ENCODE results near the gene SOD3.

The SOD3 gene

GRCh38 chr4:24837781-24838180, 42.4 kb downstream of the SOD3 start:
- H3K4me3 ChIP-seq (ENCODE audit: low read depth, low read length) = no peak overlapping the region

GRCh38 chr4:24840362-24840761, 45.0 kb downstream of the SOD3 start:
- TF ChIP-seq CTCF (IDR thresholded peaks at IDR 0.05; ENCODE audit: low read depth, low read length, missing control alignments) = no peak
- H3K4me3 ChIP-seq (ENCODE audit: low read depth, low read length) = no peak overlapping the region
- no peak for DNase-seq (ENCODE audit: low read depth)

More at GRCh38 chr4:24837781-24838180, 42.4 kb downstream of the SOD3 start:
- DNase-seq (ENCODE audit: low read depth) = no peak
- TF ChIP-seq CTCF (IDR thresholded peaks at IDR 0.05; ENCODE audit: low read depth, low read length, missing control alignments) = no peak

DNA sequence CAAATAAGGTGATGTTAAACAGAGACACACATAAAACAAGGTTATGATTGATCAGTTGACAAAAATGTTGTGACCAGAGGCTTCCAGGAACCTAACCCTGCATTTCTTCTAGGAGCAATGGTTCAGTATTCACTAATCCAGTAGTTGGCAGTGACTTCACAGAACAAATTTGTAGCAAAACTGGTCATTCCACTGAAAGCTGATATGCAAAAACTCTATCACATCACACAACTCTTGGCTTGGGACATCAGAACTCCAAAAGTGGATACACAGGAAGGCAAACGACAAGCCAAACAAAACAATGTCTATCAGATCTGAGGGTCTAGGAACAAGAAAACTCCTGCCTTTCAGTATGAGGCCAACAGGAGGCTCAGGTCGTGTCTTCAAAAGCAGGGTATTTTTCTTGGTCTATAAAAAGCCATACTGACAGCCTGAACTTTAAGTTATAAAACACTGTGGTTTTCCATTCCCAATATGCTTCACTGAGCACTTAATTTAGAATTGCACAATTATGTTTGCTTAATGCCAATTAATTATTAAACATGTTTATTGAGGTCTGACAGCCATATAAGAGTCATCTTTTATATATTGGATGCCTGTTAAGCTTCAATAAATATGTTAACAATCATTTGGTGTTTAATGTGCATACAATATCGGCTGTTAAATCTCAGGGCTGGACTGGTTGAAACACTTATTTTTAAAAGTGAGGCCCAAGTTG, 45.6 kb downstream of the SOD3 start:
- no peak overlapping the region for H3K4me3 ChIP-seq (ENCODE audit: low read depth, low read length)
- no peak for DNase-seq (ENCODE audit: low read depth)
- TF ChIP-seq CTCF (IDR thresholded peaks at IDR 0.05; ENCODE audit: low read depth, low read length, missing control alignments) = no peak

- no peak overlapping the region for H3K4me3 ChIP-seq (ENCODE audit: low read depth, low read length)
- TF ChIP-seq CTCF (IDR thresholded peaks at IDR 0.05; ENCODE audit: low read depth, low read length, missing control alignments) = no peak
- no peak for DNase-seq (ENCODE audit: low read depth)
These were observed 47.0 kb downstream of the SOD3 start for GRCh38 chr4:24842356-24842755.

- no peak overlapping the region for H3K4me3 ChIP-seq (ENCODE audit: low read depth, low read length)
- no peak for DNase-seq (ENCODE audit: low read depth)
- no peak for TF ChIP-seq CTCF (IDR thresholded peaks at IDR 0.05; ENCODE audit: low read depth, low read length, missing control alignments)
These were observed 47.7 kb downstream of the SOD3 start for GRCh38 chr4:24843096-24843495.

- H3K4me3 ChIP-seq (ENCODE audit: low read depth, low read length) = no peak overlapping the region
- DNase-seq (ENCODE audit: low read depth) = no peak
- no peak for TF ChIP-seq CTCF (IDR thresholded peaks at IDR 0.05; ENCODE audit: low read depth, low read length, missing control alignments)
These were observed 49.8 kb downstream of the SOD3 start for GRCh38 chr4:24845132-24845531.

GRCh38 chr4:24845902-24846301, 50.5 kb downstream of the SOD3 start:
- DNase-seq (ENCODE audit: low read depth) = no peak
- no peak overlapping the region for H3K4me3 ChIP-seq (ENCODE audit: low read depth, low read length)
- no peak for TF ChIP-seq CTCF (IDR thresholded peaks at IDR 0.05; ENCODE audit: low read depth, low read length, missing control alignments)

Data from GM12864 (cell line).